NCI-H2171 treated with DMSO at 0.1 percent for 48 hours (cell line): ENCODE measurements around the gene MIX23.

Experiments used
- DNase-seq: peaks from one replicate; lab custom pipeline; 2025; lab: John Stamatoyannopoulos, UW

Gene MIX23

DNA sequence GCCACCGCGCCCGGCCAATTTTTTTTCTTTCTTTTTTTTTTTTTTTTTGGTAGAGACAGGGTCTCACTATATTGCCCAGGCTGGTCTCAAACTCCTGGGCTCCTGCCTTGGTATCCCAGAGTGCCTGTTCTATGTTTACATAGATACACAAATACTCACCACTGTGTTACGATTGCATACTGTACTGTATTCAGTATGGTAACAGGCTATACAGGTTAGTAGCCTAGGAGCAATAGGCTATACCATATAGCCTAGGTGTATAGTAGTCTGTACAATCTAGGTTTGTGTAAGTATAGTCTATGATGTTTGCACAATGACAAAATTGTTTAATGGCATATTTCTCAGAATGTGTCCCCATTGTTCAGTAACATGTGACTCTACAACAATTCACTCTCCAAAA lies 31.4 kb downstream of the MIX23 start:
- no peak for DNase-seq

GRCh38 chr3:122350814-122351418 lies 32.1 kb downstream of the MIX23 start:
- no peak for DNase-seq

- DNase-seq: no peak
Observed at GRCh38 chr3:122349171-122349570, 33.9 kb downstream of the MIX23 start.

GRCh38 chr3:122343654-122344053 lies 39.4 kb downstream of the MIX23 start:
- DNase-seq: no peak

DNA sequence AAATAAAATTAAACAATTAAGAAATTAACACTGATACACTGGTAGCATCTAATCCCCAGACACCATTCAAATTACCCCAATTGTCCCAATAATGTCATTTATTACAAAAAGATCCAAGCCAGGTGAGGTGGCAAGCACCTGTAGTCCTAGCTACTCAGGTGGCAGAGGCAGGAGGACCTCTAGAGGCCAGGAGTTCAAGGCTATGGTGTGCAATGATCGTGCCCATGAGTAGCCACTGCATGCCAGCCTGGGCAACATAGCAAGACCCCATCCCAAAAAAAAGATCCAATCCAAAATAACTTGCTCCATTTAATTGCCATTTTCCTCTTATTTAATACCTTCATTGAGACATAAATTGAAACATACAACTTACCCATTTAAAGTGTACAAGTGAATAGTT lies 40.2 kb downstream of the MIX23 start:
- no peak for DNase-seq

GRCh38 chr3:122332551-122332950 lies 50.5 kb downstream of the MIX23 start:
- DNase-seq: no peak

DNA sequence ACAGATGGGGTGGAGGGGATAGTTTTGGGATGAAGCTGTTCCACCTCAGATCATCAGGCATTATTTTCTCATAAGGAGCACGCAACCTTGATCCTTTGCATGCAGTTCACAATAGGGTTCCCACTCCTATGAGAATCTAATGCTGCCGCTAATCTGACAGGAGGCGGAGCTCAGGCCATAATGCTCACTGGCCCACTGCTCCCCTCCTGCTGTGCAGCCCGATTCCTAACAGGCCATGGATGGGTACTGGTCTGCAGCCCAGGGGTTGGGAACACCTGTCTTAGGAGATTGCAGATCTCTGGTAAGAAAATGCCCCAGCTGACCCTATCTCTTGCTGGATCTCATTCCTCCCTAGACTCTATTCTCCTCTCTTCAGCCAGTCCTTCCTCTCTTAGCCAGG lies 51.1 kb downstream of the MIX23 start:
- DNase-seq: no peak

DNA sequence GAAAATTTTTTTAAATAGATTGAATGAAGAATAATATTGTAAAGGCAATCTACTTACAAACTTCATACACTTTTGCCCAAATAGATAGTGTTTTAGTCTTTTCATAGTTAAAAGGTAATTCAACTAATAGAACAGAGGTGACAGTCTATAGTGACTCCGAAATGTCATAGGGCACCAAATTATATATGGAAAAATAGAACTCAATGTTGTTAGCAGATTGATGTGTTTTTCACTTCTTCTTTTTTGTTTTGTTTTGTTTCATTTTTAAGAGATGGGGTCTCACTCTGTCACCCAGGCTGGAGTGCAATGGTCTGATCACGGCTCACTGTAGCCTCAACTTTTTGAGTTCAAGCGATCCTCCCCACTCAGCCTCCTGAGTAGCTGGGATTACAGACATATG lies 57.3 kb downstream of the MIX23 start:
- DNase-seq: no peak

- DNase-seq: no peak
Observed at GRCh38 chr3:122324871-122325323, 58.1 kb downstream of the MIX23 start, which contains the start of gene CSTA. TSS of gene CSTA (plus strand) at chr3:122325248. CDS start at chr3:122325293, 45 bp downstream.

DNA sequence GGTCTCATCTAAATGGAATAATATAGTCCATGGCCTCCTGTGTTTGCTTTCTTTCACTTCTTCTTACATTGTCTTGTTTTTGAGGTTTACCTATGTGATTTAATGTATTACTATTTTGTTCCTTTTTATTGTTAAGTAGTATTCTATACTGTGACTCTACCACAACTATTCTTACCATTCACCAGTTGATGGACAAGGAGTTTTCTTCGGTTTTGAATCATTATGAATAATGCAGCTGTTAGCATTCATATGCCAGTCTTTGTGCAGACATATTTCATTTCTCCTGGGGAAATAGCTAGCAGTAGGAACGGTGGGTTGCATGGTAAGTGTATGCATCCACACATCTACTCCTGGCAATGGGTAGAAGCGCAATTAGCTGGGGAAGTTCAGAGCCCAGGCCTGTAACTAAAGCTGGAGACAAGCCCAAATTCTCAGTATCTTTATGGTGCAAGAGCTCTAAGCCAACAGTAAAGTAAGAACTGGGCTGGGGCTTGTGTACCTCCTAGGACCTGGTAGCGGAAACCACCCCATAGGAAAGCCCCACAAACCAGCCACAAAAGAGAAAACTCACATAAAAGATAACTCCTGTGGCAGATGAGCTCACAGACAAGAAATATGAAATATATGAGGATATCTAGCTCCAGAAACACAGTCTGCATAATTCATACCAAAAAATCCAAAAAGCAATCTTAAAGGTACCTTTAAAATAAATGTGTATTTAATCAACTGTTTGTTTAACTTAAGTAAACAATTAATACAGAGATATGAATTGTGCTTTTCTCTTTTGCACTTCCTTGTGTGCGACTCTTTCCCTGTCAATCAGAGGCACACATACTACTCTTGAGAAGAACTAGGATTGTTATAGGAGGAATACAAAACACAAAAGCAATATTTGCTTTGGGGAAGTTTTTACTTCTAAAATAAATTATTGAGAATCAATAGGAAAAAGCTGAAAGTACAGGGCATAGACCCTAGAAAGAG lies 60.6 kb downstream of the MIX23 start:
- DNase-seq: no peak

GRCh38 chr3:122318620-122319019 lies 64.4 kb downstream of the MIX23 start:
- no peak for DNase-seq

- no peak for DNase-seq
Observed at GRCh38 chr3:122316368-122316767, 66.7 kb downstream of the MIX23 start.

DNA sequence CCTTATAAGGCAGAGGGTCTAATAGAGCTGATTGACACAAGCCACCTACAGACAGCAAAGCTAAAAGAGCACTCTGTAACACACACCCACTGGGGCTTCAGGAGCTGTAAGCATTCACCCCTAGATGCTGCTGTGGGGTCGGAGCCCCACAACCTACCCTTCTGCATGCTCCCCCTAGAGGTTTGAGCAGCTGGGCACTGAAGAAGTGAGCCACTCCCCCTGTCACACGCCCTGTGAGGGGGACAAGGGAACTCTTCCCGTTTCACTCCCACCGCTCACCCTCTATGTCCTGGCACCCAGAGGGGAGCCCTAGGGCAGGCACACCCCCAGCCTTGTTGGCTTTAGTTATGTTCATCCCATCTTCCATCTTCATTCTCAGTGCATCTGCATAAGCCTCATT lies 67.4 kb downstream of the MIX23 start:
- no peak for DNase-seq

- DNase-seq: no peak
Observed at GRCh38 chr3:122314228-122314876, 68.7 kb downstream of the MIX23 start.

DNA sequence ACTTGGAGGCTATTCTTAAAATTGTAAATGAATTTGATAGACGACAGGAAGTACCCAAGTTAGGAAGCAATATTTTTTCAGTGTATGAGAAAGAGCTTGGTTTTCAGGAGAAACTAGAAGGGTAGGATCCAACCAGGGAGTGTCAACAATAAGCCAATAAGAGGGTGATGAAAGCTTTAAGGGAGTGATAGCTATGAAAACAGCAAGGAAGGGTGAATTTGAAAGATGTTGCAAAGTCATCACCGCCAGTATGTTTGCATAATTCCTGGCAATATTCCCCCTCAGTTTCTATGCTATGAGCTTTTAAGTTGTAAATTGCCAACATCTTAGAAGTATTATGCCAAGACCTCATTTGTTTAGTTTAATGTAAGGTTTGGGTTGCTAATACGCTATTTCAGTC lies 69.8 kb downstream of the MIX23 start:
- DNase-seq: no peak

GRCh38 chr3:122312826-122313225 lies 70.2 kb downstream of the MIX23 start:
- DNase-seq: no peak

DNA sequence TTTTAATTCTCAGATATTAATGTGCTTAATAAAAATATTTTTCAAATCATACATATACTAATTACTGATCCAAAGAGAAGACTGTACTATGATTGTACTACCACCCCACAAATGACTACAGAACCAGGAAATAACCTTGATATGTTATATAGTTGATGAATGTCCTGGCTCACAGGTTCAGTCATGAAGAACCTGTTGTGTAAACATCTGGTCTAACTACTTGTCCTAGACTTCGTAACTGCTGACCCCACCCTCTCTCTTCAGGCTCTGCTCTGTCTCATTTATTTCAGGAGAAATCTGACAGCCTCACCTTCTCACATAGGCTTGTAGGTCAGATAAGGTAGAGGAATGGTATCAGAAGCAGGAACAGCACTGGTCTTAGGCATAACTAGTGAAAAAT lies 72.7 kb downstream of the MIX23 start:
- no peak for DNase-seq
